Activated CD4-positive, alpha-beta T cell treated with anti-CD3 and anti-CD28 coated beads for 36 hours (primary cell): ENCODE data around the gene LDLRAD4. TPM values are rescaled to one million over a fixed set of nuclear protein-coding genes. Genes with fewer than 3 reads are reported as not detected.

Source experiments
- ATAC-seq: fragments of 200-7000 bp; cut with Tn5 transposase; one replicate; pipeline ENCODE4 v1.10.0; 2021; ENCODE audit warnings: mild to moderate bottlenecking, moderate library complexity
- CTCF ChIA-PET: fragments of 350-600 bp; sonication (Branson Sonifier 250); formaldehyde crosslinking; loops from one replicate; lab custom pipeline; 2021; ENCODE audit warnings: antibody characterized with exemption; lab: Charles Lee
- POLR2A ChIA-PET: fragments of 350-600 bp; sonication (Branson Sonifier 250); formaldehyde crosslinking; loops from one replicate; lab custom pipeline; 2021; ENCODE audit warnings: antibody characterized with exemption, inconsistent platforms; lab: Charles Lee
- DNase-seq: peaks from one replicate; pipeline ENCODE4 v3.0.0-alpha.2; 2020
- H3K27ac Mint-ChIP-seq: one replicate; pipeline ENCODE4 v1.8.0; 2021; ENCODE audit warnings: mixed read lengths
- H3K27me3 Mint-ChIP-seq: one replicate; pipeline ENCODE4 v1.8.0; 2021; ENCODE audit warnings: mixed read lengths
- H3K36me3 Mint-ChIP-seq: one replicate; pipeline ENCODE4 v1.8.0; 2021; ENCODE audit warnings: low read depth, mixed read lengths
- H3K4me1 Mint-ChIP-seq: one replicate; pipeline ENCODE4 v1.8.0; 2021; ENCODE audit warnings: mixed read lengths
- H3K4me3 Mint-ChIP-seq: one replicate; pipeline ENCODE4 v1.8.0; 2021; ENCODE audit warnings: mild to moderate bottlenecking, moderate library complexity, mixed read lengths
- H3K9me3 Mint-ChIP-seq: one replicate; pipeline ENCODE4 v1.8.0; 2021; ENCODE audit warnings: low read depth, mixed read lengths
- intact Hi-C, 2 experiments: fragments of 100-400 bp; cut with DNase I in 1 of 2; cut with micrococcal nuclease in 1 of 2; formaldehyde crosslinking; loops; one replicate each; pipeline versions ENCODE4 v1.14.2 to v1.15.1; 2022 to 2024; cut with DNase I, micrococcal nuclease
- total RNA-seq, 2 experiments: library from RNA; stranded (reverse); gene quantifications; one replicate each; pipeline ENCODE4 v1.2.3, GENCODE V29; 2021

Gene LDLRAD4
- total RNA-seq = 10 to 100 TPM; 29.3 to 32.2 TPM

- Mint-ChIP-seq H3K27me3 (peaks cover 15% of the 10 kb centered on the region), H3K4me3 (peak within 1 kb of the TSS; percentile 63), H3K27ac (peak within 1 kb of the TSS; percentile 22), H3K36me3 (no peaks in the 10 kb centered on the region), H3K9me3 (no peaks in the 10 kb centered on the region), H3K4me1 (peaks cover 38% of the 10 kb centered on the region)
- DNase-seq (peak; percentile 62), ATAC-seq (peak; percentile 9)
- CTCF ChIA-PET = interaction anchor here (0.6 to 1.7 kb wide), 6 partner anchors 60 to 340 kb away, joined by 3 to 6 read pairs (median 4); no protein-coding TSS in a partner anchor
- POLR2A ChIA-PET = interaction anchor here (1.0 kb wide), 1 partner anchor 60 kb away, joined by 3 read pairs; no protein-coding TSS in a partner anchor
- intact Hi-C loops = loop anchor here (2.0 to 10.0 kb wide), 6 partner anchors 46 to 396 kb away; no protein-coding TSS in a partner anchor
Observed at GRCh38 chr18:13218368-13218991, at the start of gene LDLRAD4. Gene LDLRAD4, plus strand, starts transcription at chr18:13218760.

- POLR2A ChIA-PET = no interaction called here
- Mint-ChIP-seq H3K27ac (no peak overlapping the region), H3K9me3 (no peaks in the 10 kb centered on the region), H3K4me3 (no peak overlapping the region), H3K36me3 (no peaks in the 10 kb centered on the region), H3K27me3 (no peaks in the 10 kb centered on the region), H3K4me1 (peaks cover 17% of the 10 kb centered on the region)
- intact Hi-C loops = no loop called here
- CTCF ChIA-PET = interaction anchor here (1.0 to 2.7 kb wide), 2 partner anchors 14 to 59 kb away, joined by 3 to 11 read pairs; no protein-coding TSS in a partner anchor
- no peak for DNase-seq
- no peak for ATAC-seq
Observed at GRCh38 chr18:13173578-13174145, 44.9 kb upstream of the LDLRAD4 start.

GRCh38 chr18:13175266-13175665 lies 43.3 kb upstream of the LDLRAD4 start:
- H3K27me3 Mint-ChIP-seq = no peaks in the 10 kb centered on the region
- no peak overlapping the region for H3K27ac Mint-ChIP-seq
- no peak overlapping the region for H3K4me3 Mint-ChIP-seq
- no peaks in the 10 kb centered on the region for H3K36me3 Mint-ChIP-seq
- intact Hi-C loops = loop anchor here in 1 of 2 experiments (5.0 kb wide), 1 partner anchor 92 kb away; no protein-coding TSS in a partner anchor
- no peak for DNase-seq
- H3K9me3 Mint-ChIP-seq = no peaks in the 10 kb centered on the region
- ChIA-PET CTCF (interaction anchor here (1.0 kb wide), 1 partner anchor 16 kb away, joined by 5 read pairs; no protein-coding TSS in a partner anchor), POLR2A (no interaction called here)
- H3K4me1 Mint-ChIP-seq = peaks cover 31% of the 10 kb centered on the region
- ATAC-seq = no peak

- POLR2A ChIA-PET = no interaction called here
Observed at GRCh38 chr18:13175754-13176210, 42.8 kb upstream of the LDLRAD4 start.

GRCh38 chr18:13176847-13177246 lies 41.7 kb upstream of the LDLRAD4 start:
- Mint-ChIP-seq H3K36me3 (no peaks in the 10 kb centered on the region), H3K4me3 (no peak overlapping the region), H3K4me1 (peaks cover 34% of the 10 kb centered on the region), H3K9me3 (no peaks in the 10 kb centered on the region), H3K27me3 (peaks cover 3% of the 10 kb centered on the region), H3K27ac (no peak overlapping the region)
- ChIA-PET POLR2A (no interaction called here), CTCF (interaction anchor here (1.2 kb wide), 1 partner anchor 39 kb away, joined by 3 read pairs; no protein-coding TSS in a partner anchor)
- intact Hi-C loops = loop anchor here in 1 of 2 experiments (5.0 kb wide), 1 partner anchor 90 kb away; no protein-coding TSS in a partner anchor
- DNase-seq = no peak
- ATAC-seq = no peak

More at GRCh38 chr18:13175754-13176210, 42.8 kb upstream of the LDLRAD4 start:
- H3K27ac Mint-ChIP-seq = peak overlapping the region; percentile 37
- ATAC-seq (peak; percentile 68), DNase-seq (peak; percentile 52)
- no peaks in the 10 kb centered on the region for H3K27me3 Mint-ChIP-seq
- no peaks in the 10 kb centered on the region for H3K9me3 Mint-ChIP-seq
- no peak overlapping the region for H3K4me3 Mint-ChIP-seq
- intact Hi-C loops = loop anchor here in 1 of 2 experiments (5.0 kb wide), 1 partner anchor 92 kb away; no protein-coding TSS in a partner anchor
- no peaks in the 10 kb centered on the region for H3K36me3 Mint-ChIP-seq
- H3K4me1 Mint-ChIP-seq = peaks cover 34% of the 10 kb centered on the region
- CTCF ChIA-PET = interaction anchor here (1.0 to 1.2 kb wide), 2 partner anchors 16 to 40 kb away, joined by 3 to 5 read pairs; no protein-coding TSS in a partner anchor

GRCh38 chr18:13178197-13178596 lies 40.4 kb upstream of the LDLRAD4 start:
- Mint-ChIP-seq H3K4me1 (peaks cover 34% of the 10 kb centered on the region), H3K9me3 (no peaks in the 10 kb centered on the region), H3K27me3 (peaks cover 3% of the 10 kb centered on the region), H3K4me3 (no peak overlapping the region), H3K27ac (no peak overlapping the region), H3K36me3 (no peaks in the 10 kb centered on the region)
- intact Hi-C loops = loop anchor here in 1 of 2 experiments (5.0 kb wide), 1 partner anchor 89 kb away; no protein-coding TSS in a partner anchor
- ChIA-PET CTCF (interaction anchor here (0.6 to 1.1 kb wide), 3 partner anchors 19 to 335 kb away, joined by 3 to 9 read pairs (median 4); no protein-coding TSS in a partner anchor), POLR2A (interaction anchor here (0.6 kb wide), 1 partner anchor 8 kb away, joined by 4 read pairs; no protein-coding TSS in a partner anchor)
- DNase-seq = no peak
- ATAC-seq = no peak

GRCh38 chr18:13178976-13179375 lies 39.6 kb upstream of the LDLRAD4 start:
- DNase-seq = peak; percentile 42
- intact Hi-C loops = loop anchor here in 1 of 2 experiments (5.0 kb wide), 1 partner anchor 88 kb away; no protein-coding TSS in a partner anchor

GRCh38 chr18:13179566-13180113 lies 38.9 kb upstream of the LDLRAD4 start:
- DNase-seq (peak; percentile 58), ATAC-seq (peak; percentile 64)
- no peaks in the 10 kb centered on the region for H3K9me3 Mint-ChIP-seq
- ChIA-PET CTCF (interaction anchor here (1.1 to 1.4 kb wide), 3 partner anchors 10 to 20 kb away, joined by 3 to 9 read pairs (median 7); no protein-coding TSS in a partner anchor), POLR2A (interaction anchor here (0.6 to 0.7 kb wide), 2 partner anchors 45 to 433 kb away, joined by 3 to 10 read pairs; no protein-coding TSS in a partner anchor)
- H3K36me3 Mint-ChIP-seq = no peaks in the 10 kb centered on the region
- intact Hi-C loops = loop anchor here in 1 of 2 experiments (5.0 kb wide), 1 partner anchor 88 kb away; no protein-coding TSS in a partner anchor
- H3K4me1 Mint-ChIP-seq = peaks cover 34% of the 10 kb centered on the region
- no peak overlapping the region for H3K27ac Mint-ChIP-seq
- no peak overlapping the region for H3K4me3 Mint-ChIP-seq
- H3K27me3 Mint-ChIP-seq = peaks cover 3% of the 10 kb centered on the region

More at GRCh38 chr18:13178976-13179375, 39.6 kb upstream of the LDLRAD4 start:
- peak; percentile 73 for ATAC-seq
- Mint-ChIP-seq H3K4me1 (peaks cover 34% of the 10 kb centered on the region), H3K4me3 (no peak overlapping the region), H3K36me3 (no peaks in the 10 kb centered on the region), H3K27ac (no peak overlapping the region), H3K27me3 (peaks cover 3% of the 10 kb centered on the region), H3K9me3 (no peaks in the 10 kb centered on the region)
- ChIA-PET CTCF (interaction anchor here (0.6 to 1.1 kb wide), 3 partner anchors 20 to 434 kb away, joined by 4 to 9 read pairs (median 4); no protein-coding TSS in a partner anchor), POLR2A (interaction anchor here (0.6 kb wide), 1 partner anchor 9 kb away, joined by 4 read pairs; no protein-coding TSS in a partner anchor)

GRCh38 chr18:13180614-13181375 lies 37.8 kb upstream of the LDLRAD4 start:
- H3K4me3 Mint-ChIP-seq = no peak overlapping the region
- intact Hi-C loops = no loop called here
- POLR2A ChIA-PET = interaction anchor here (0.7 kb wide), 1 partner anchor 432 kb away, joined by 3 read pairs; no protein-coding TSS in a partner anchor

GRCh38 chr18:13181765-13182164 lies 36.8 kb upstream of the LDLRAD4 start:
- DNase-seq (no peak), ATAC-seq (no peak)
- intact Hi-C loops = no loop called here
- ChIA-PET CTCF (interaction anchor here (0.6 kb wide), 2 partner anchors 15 to 462 kb away, joined by 3 to 4 read pairs; no protein-coding TSS in a partner anchor), POLR2A (no interaction called here)
- Mint-ChIP-seq H3K27me3 (peaks cover 3% of the 10 kb centered on the region), H3K4me3 (no peak overlapping the region), H3K36me3 (no peaks in the 10 kb centered on the region), H3K27ac (no peak overlapping the region), H3K9me3 (no peaks in the 10 kb centered on the region), H3K4me1 (peaks cover 21% of the 10 kb centered on the region)

More at GRCh38 chr18:13180614-13181375, 37.8 kb upstream of the LDLRAD4 start:
- Mint-ChIP-seq H3K27ac (no peak overlapping the region), H3K36me3 (no peaks in the 10 kb centered on the region), H3K27me3 (peaks cover 3% of the 10 kb centered on the region), H3K4me1 (peaks cover 30% of the 10 kb centered on the region), H3K9me3 (no peaks in the 10 kb centered on the region)
- CTCF ChIA-PET = interaction anchor here (1.2 to 1.4 kb wide), 2 partner anchors 9 to 21 kb away, joined by 3 to 7 read pairs; no protein-coding TSS in a partner anchor
- ATAC-seq (no peak), DNase-seq (no peak)
